ENCODE results near the gene ROS1.

The ROS1 gene

GRCh38 chr6:117307655-117308054, 118.1 kb downstream of the ROS1 start:
- DNase-seq: no peak

GRCh38 chr6:117306227-117306790, 119.4 kb downstream of the ROS1 start:
- DNase-seq: no peak

- no peak for DNase-seq
These were observed 121.3 kb downstream of the ROS1 start for GRCh38 chr6:117304446-117304845.

GRCh38 chr6:117303323-117303722, 122.4 kb downstream of the ROS1 start:
- no peak for DNase-seq

GRCh38 chr6:117298941-117299340, 126.8 kb downstream of the ROS1 start:
- DNase-seq: no peak

GRCh38 chr6:117290173-117290846, 135.4 kb downstream of the ROS1 start:
- DNase-seq: no peak

GRCh38 chr6:117288083-117288715, 137.5 kb downstream of the ROS1 start:
- no peak for DNase-seq

- no peak for DNase-seq
These were observed 144.8 kb downstream of the ROS1 start for GRCh38 chr6:117280922-117281321.

- no peak for DNase-seq
These were observed 148.9 kb downstream of the ROS1 start for GRCh38 chr6:117276778-117277316.

- no peak for DNase-seq
These were observed 150.0 kb downstream of the ROS1 start for GRCh38 chr6:117275711-117276110.

- DNase-seq: no peak
These were observed 150.5 kb downstream of the ROS1 start for GRCh38 chr6:117275205-117275604.

GRCh38 chr6:117272891-117273290, 152.9 kb downstream of the ROS1 start:
- DNase-seq: no peak

- DNase-seq: no peak
These were observed 153.5 kb downstream of the ROS1 start for GRCh38 chr6:117272032-117272866.

GRCh38 chr6:117270843-117271507, 154.8 kb downstream of the ROS1 start:
- DNase-seq: no peak

- no peak for DNase-seq
These were observed 155.5 kb downstream of the ROS1 start for GRCh38 chr6:117270055-117270842.

GRCh38 chr6:117269638-117270054, 156.1 kb downstream of the ROS1 start:
- DNase-seq: no peak

- no peak for DNase-seq
These were observed 156.8 kb downstream of the ROS1 start for GRCh38 chr6:117268924-117269323.

- no peak for DNase-seq
These were observed 157.8 kb downstream of the ROS1 start for GRCh38 chr6:117267766-117268534.

- DNase-seq: no peak
These were observed 158.7 kb downstream of the ROS1 start for GRCh38 chr6:117267054-117267347.

GRCh38 chr6:117266257-117267053, 159.3 kb downstream of the ROS1 start:
- no peak for DNase-seq

Data from activated naive CD4-positive, alpha-beta T cell (primary cell).